Thyroid gland (tissue), 4 donors: ENCODE measurements around the gene SECTM1.

Source experiments
- CTCF ChIP-seq, 6 experiments: fragments of 200-600 bp in 3 of 6; fragments of 450-650 bp in 3 of 6; sonication (generic) in 3 of 6; IDR thresholded peaks; one replicate each; pipeline ENCODE4 v1.5.1; 2016 to 2019; ENCODE audit warnings: antibody characterized with exemption in 6 of 6, mild to moderate bottlenecking in 2 of 6, inconsistent platforms in 1 of 6, moderate library complexity in 1 of 6
- POLR2A ChIP-seq, 2 donors: fragments of 450-650 bp; IDR thresholded peaks; one replicate each; pipeline ENCODE4 v1.6.1; 2017; ENCODE audit warnings: antibody characterized with exemption in 2 of 2, mild to moderate bottlenecking in 2 of 2, moderate library complexity in 1 of 2

- TF ChIP-seq CTCF (IDR thresholded peaks at IDR 0.05) (peak in 1 of 6 experiments; percentile 19), POLR2A (IDR thresholded peaks at IDR 0.05) (peak in 1 of 2 donors; percentile 20)
Measured at GRCh38 chr17:82355770-82356427, 22.3 kb upstream of the SECTM1 start.
